GM12878 (cell line): ENCODE data around the gene CCL16. TPM values are rescaled to one million over a fixed set of nuclear protein-coding genes. Genes with fewer than 3 reads are reported as not detected.

Experiments used
- ATAC-seq: fragments of 200-7000 bp; cut with Tn5 transposase; 3 replicates; pipeline ENCODE4 v1.9.1; 2020; ENCODE audit warnings: mild to moderate bottlenecking, moderate library complexity
- BruUV-seq: library from RNA; stranded (reverse); fragments of 400-500 nt; replicated peaks from 2 replicates; lab custom pipeline; 2021; lab: Mats Ljungman, UMichigan
- CTCF ChIA-PET: fragments of 300-600 bp; sonication (Branson Sonifier 250); formaldehyde crosslinking; extraction: SDS; loops from one replicate; lab custom pipeline; 2021; ENCODE audit warnings: inconsistent platforms; lab: Yijun Ruan, JAX
- POLR2A ChIA-PET: fragments of 350-600 bp; formaldehyde crosslinking; extraction: SDS; loops from one replicate; lab custom pipeline; 2021; ENCODE audit warnings: inconsistent platforms; lab: Charles Lee
- RAD21 ChIA-PET: fragments of 300-600 bp; sonication (Branson Sonifier 250); formaldehyde crosslinking; loops from one replicate; lab custom pipeline; 2023; ENCODE audit warnings: antibody characterized with exemption; ENCODE audit not compliant: unreplicated experiment; lab: Charles Lee
- SMC1A ChIA-PET: fragments of 300-600 bp; sonication (Branson Sonifier 250); formaldehyde crosslinking; loops from one replicate; lab custom pipeline; 2023; ENCODE audit not compliant: unreplicated experiment, uncharacterized antibody; lab: Charles Lee
- DNase-seq: peaks from one replicate; pipeline ENCODE4 v3.0.0-alpha.2; 2011; ENCODE audit warnings: low read depth, low spot score
- FAIRE-seq: peaks from 3 replicates; lab custom pipeline; 2011; peaks lifted over from hg19 to GRCh38; lab: Jason Lieb, UNC
- H2AFZ ChIP-seq: 2 replicates; pipeline ENCODE4 v1.6.0; 2011; ENCODE audit warnings: low read depth, low read length, control low read depth; ENCODE audit not compliant: control insufficient read depth
- H3K27ac ChIP-seq: 2 replicates; pipeline ENCODE4 v1.5.1; 2011; ENCODE audit warnings: control low read depth; ENCODE audit not compliant: control insufficient read depth, insufficient read depth
- H3K27me3 ChIP-seq, 2 experiments: replicated peaks in 1 of 2; 2 replicates each; pipeline versions ENCODE4 v1.6.0 to v1.6.1; 2011; ENCODE audit warnings: low read length in 1 of 2; ENCODE audit not compliant: control insufficient read depth in 2 of 2, insufficient read depth in 2 of 2
- H3K36me3 ChIP-seq, 2 experiments: 2 replicates each; pipeline ENCODE4 v1.5.1; 2011; ENCODE audit warnings: low read length in 1 of 2; ENCODE audit not compliant: control insufficient read depth in 2 of 2, insufficient read depth in 2 of 2
- H3K4me1 ChIP-seq: 2 replicates; pipeline ENCODE4 v1.6.1; 2011; ENCODE audit warnings: mild to moderate bottlenecking, low read length, moderate library complexity, mixed read lengths; ENCODE audit not compliant: control insufficient read depth, insufficient read depth
- H3K4me2 ChIP-seq: 2 replicates; pipeline ENCODE4 v1.6.0; 2011; ENCODE audit warnings: control low read depth; ENCODE audit not compliant: control insufficient read depth, insufficient read depth
- H3K4me3 ChIP-seq: fragments of 200-600 bp; sonication (generic); 2 replicates; pipeline ENCODE4 v1.5.1; 2016
- H3K79me2 ChIP-seq: 2 replicates; pipeline ENCODE4 v1.6.0; 2011; ENCODE audit warnings: low read length; ENCODE audit not compliant: control insufficient read depth, insufficient read depth
- H3K9ac ChIP-seq: 2 replicates; pipeline ENCODE4 v1.8.0; 2011; ENCODE audit warnings: low read length, control low read depth, mixed read lengths; ENCODE audit not compliant: control insufficient read depth, insufficient read depth
- H3K9me3 ChIP-seq: replicated peaks from 3 replicates; pipeline ENCODE4 v1.5.1; 2011; ENCODE audit warnings: mild to moderate bottlenecking, low read length; ENCODE audit not compliant: control insufficient read depth, insufficient read depth
- H4K20me1 ChIP-seq: 2 replicates; pipeline ENCODE4 v1.6.0; 2011; ENCODE audit not compliant: control insufficient read depth, insufficient read depth
- E2F4 ChIP-seq: IDR thresholded peaks from 2 replicates; pipeline ENCODE4 v1.6.1; 2012; ENCODE audit warnings: low read depth, low read length, improper control_type of control experiment
- EZH2 ChIP-seq: IDR thresholded peaks from 2 replicates; pipeline ENCODE4 v1.6.1; 2012; ENCODE audit warnings: low read depth, mild to moderate bottlenecking, control low read depth, inconsistent platforms, low read length, borderline replicate concordance; ENCODE audit not compliant: control insufficient read depth
- IRF4 ChIP-seq: IDR thresholded peaks from 2 replicates; pipeline ENCODE4 v1.6.1; 2011; ENCODE audit warnings: low read depth, low read length
- NFYB ChIP-seq: IDR thresholded peaks from 2 replicates; pipeline ENCODE4 v1.6.1; 2011; ENCODE audit warnings: low read depth, mild to moderate bottlenecking, low read length, improper control_type of control experiment, moderate library complexity; ENCODE audit not compliant: insufficient read depth
- SIX5 ChIP-seq: IDR thresholded peaks from 2 replicates; pipeline ENCODE4 v1.6.1; 2011; ENCODE audit warnings: mild to moderate bottlenecking, low read depth, low read length, moderate library complexity; ENCODE audit not compliant: severe bottlenecking
- TAF1 ChIP-seq: IDR thresholded peaks from 2 replicates; pipeline ENCODE4 v1.6.1; 2011; ENCODE audit warnings: mild to moderate bottlenecking, low read depth, low read length, borderline replicate concordance
- YBX1 ChIP-seq: fragments of 450-650 bp; IDR thresholded peaks from 2 replicates; pipeline ENCODE4 v1.6.1; 2016; ENCODE audit warnings: antibody characterized with exemption
- ZBED1 ChIP-seq: IDR thresholded peaks from 2 replicates; pipeline ENCODE4 v1.6.1; 2016; ENCODE audit warnings: borderline replicate concordance
- ZZZ3 ChIP-seq: IDR thresholded peaks from 2 replicates; pipeline ENCODE4 v1.6.1; 2011; ENCODE audit warnings: low read depth; ENCODE audit not compliant: control insufficient read depth, insufficient read length
- WGBS: methylation state at CpG from one replicate; pipeline ENCODE4 v1.1.6; 2016; ENCODE audit warnings: low lambda C conversion rate; ENCODE audit not compliant: insufficient replicate concordance, insufficient coverage; ENCODE audit errors: missing lambda C conversion rate; 5-methylcytosine and 5-hydroxymethylcytosine counted together
- in situ Hi-C: fragments of 300-500 bp; cut with MboI; formaldehyde crosslinking; loops from 9 replicates; pipeline ENCODE4 v1.14.3; 2018; ENCODE audit warnings: mixed read lengths
- intact Hi-C: fragments of 100-400 bp; cut with micrococcal nuclease; formaldehyde crosslinking; loops from one replicate; pipeline ENCODE4 v1.14.2; 2022; ENCODE audit not compliant: unreplicated experiment
- polyA plus RNA-seq, 11 experiments: library from polyadenylated mRNA; depleted of rRNA in 4 of 11; unstranded in 6 of 11; stranded (reverse) in 5 of 11; fragments of >200 nt; fragmentation: Nextera tagmentation in 4 of 11; fragmentation: Illumina TruSeq in 1 of 11; extraction: Ambion mirVana in 4 of 11; extraction: Trizol in 1 of 11; gene quantifications; 1 replicate in 1 of 11; 2 replicates in 10 of 11; pipeline versions ENCODE4 v1.2.1 to v1.2.3, GENCODE V29; 2011 to 2016; ENCODE audit warnings: inconsistent platforms in 2 of 11, missing spikeins in 2 of 11, low read depth in 1 of 11
- total RNA-seq, 4 experiments: library from RNA; depleted of rRNA in 3 of 4; stranded (reverse); fragments of >200 nt in 3 of 4; fragmentation: Illumina TruSeq in 1 of 4; extraction: Trizol in 1 of 4; gene quantifications; 2 replicates each; pipeline versions ENCODE4 v1.2.1 to v1.2.3, GENCODE V29; 2013 to 2021

CCL16 gene
- total and polyA plus RNA-seq, 10 of the 15 experiments (the other 5 are each of a cell fraction or from before 2014, with no cell fraction given), result not detected

- Histone ChIP-seq H3K4me2 (no peak overlapping the region; the same call in 1 of the 2 replicates), H3K9ac (no peak overlapping the region), H3K79me2 (no peaks in the 10 kb centered on the region), H3K36me3 (no peaks in the 10 kb centered on the region), H3K27me3 (no peaks in the 10 kb centered on the region), H3K4me1 (peaks cover 12% of the 10 kb centered on the region), H2AFZ (no peak overlapping the region), H3K9me3 (no peaks in the 10 kb centered on the region), H3K27ac (no peak overlapping the region), H4K20me1 (no peaks in the 10 kb centered on the region), H3K4me3 (no peak overlapping the region)
- 61% methylated on average over 6 of the region's 6 CpGs for WGBS
- FAIRE-seq, result no peak
- CTCF ChIA-PET, result interaction anchor here (0.7 to 1.4 kb wide), 3 partner anchors 30 to 72 kb away, joined by 3 to 5 read pairs (median 3); no protein-coding TSS in a partner anchor
- no peak for DNase-seq
- RAD21 ChIA-PET, result interaction anchor here (0.7 to 1.6 kb wide), 2 partner anchors 32 to 144 kb away, joined by 4 to 9 read pairs; no protein-coding TSS in a partner anchor
- in situ Hi-C loops (no loop called here), intact Hi-C loops (no loop called here)
- no TSS peak for BruUV-seq
- POLR2A ChIA-PET, result no interaction called here
- TF ChIP-seq TAF1 (no peak), EZH2 (no peak), E2F4 (no peak), ZZZ3 (no peak), YBX1 (no peak), ZBED1 (no peak), IRF4 (no peak), SIX5 (no peak), NFYB (no peak)
- ATAC-seq, result peak; percentile 27; the same call in 1 of the 3 replicates
- SMC1A ChIA-PET, result interaction anchor here (0.8 to 2.1 kb wide), 4 partner anchors 20 to 71 kb away, joined by 3 to 7 read pairs (median 3); partner anchors contain the start of gene CCL16
Observed at GRCh38 chr17:36001862-36002603, 20.7 kb upstream of the CCL16 start.
